Neural progenitor cell (in vitro differentiated cells): Measurements from ENCODE around the gene TNIP1. TPM values are rescaled to one million over a fixed set of nuclear protein-coding genes. Genes with fewer than 3 reads are reported as not detected.

ENCODE experiments used
- DNase-seq: peaks from one replicate; pipeline ENCODE4 v3.0.0-alpha.2; 2016; ENCODE audit warnings: low spot score
- H2AFZ ChIP-seq: fragments of 200-600 bp; sonication (generic); replicated peaks from 2 replicates; pipeline ENCODE4 v1.6.1; 2016; ENCODE audit warnings: antibody characterized with exemption
- H3F3A ChIP-seq: fragments of 200-600 bp; sonication (generic); 2 replicates; pipeline ENCODE4 v1.6.1; 2016; ENCODE audit warnings: antibody characterized with exemption, low read depth
- H3K27ac ChIP-seq: fragments of 200-600 bp; sonication (generic); 2 replicates; pipeline ENCODE4 v1.5.1; 2016; ENCODE audit warnings: mild to moderate bottlenecking
- H3K27me3 ChIP-seq: fragments of 200-600 bp; sonication (generic); 2 replicates; pipeline ENCODE4 v1.6.1; 2016; ENCODE audit warnings: mild to moderate bottlenecking, moderate library complexity
- H3K36me3 ChIP-seq: fragments of 200-600 bp; sonication (generic); 2 replicates; pipeline ENCODE4 v1.5.1; 2016
- H3K4me1 ChIP-seq: fragments of 200-600 bp; sonication (generic); 2 replicates; pipeline ENCODE4 v1.6.1; 2016; ENCODE audit warnings: mixed run types
- H3K4me2 ChIP-seq: fragments of 200-600 bp; sonication (generic); 2 replicates; pipeline ENCODE4 v1.6.1; 2016
- H3K4me3 ChIP-seq: fragments of 200-600 bp; sonication (generic); 2 replicates; pipeline ENCODE4 v1.5.1; 2016
- H3K79me2 ChIP-seq: fragments of 200-600 bp; sonication (generic); 2 replicates; pipeline ENCODE4 v1.6.1; 2016; ENCODE audit warnings: low read depth
- H3K9ac ChIP-seq: fragments of 200-600 bp; sonication (generic); 2 replicates; pipeline ENCODE4 v1.6.1; 2016
- H3K9me3 ChIP-seq: fragments of 200-600 bp; sonication (generic); 2 replicates; pipeline ENCODE4 v1.5.1; 2016; ENCODE audit warnings: low read depth
- H4K20me1 ChIP-seq: fragments of 200-600 bp; sonication (generic); 2 replicates; pipeline ENCODE4 v1.6.1; 2016; ENCODE audit warnings: low read depth
- H3K27ac Mint-ChIP-seq: 3 replicates; pipeline ENCODE4 v1.8.0; 2021; ENCODE audit warnings: mixed read lengths
- H3K27me3 Mint-ChIP-seq: 2 replicates; pipeline ENCODE4 v1.8.0; 2022; ENCODE audit warnings: low read depth, mild to moderate bottlenecking, inconsistent platforms, moderate library complexity, mixed read lengths; ENCODE audit not compliant: insufficient read depth
- H3K36me3 Mint-ChIP-seq: 3 replicates; pipeline ENCODE4 v1.8.0; 2021; ENCODE audit warnings: mixed read lengths
- H3K4me1 Mint-ChIP-seq: 3 replicates; pipeline ENCODE4 v1.8.0; 2021; ENCODE audit warnings: mixed read lengths
- H3K4me3 Mint-ChIP-seq: 3 replicates; pipeline ENCODE4 v1.8.0; 2021; ENCODE audit warnings: mild to moderate bottlenecking, moderate library complexity, mixed read lengths
- H3K9me3 Mint-ChIP-seq: 3 replicates; pipeline ENCODE4 v1.8.0; 2020; ENCODE audit warnings: mixed read lengths
- CTCF ChIP-seq: fragments of 200-600 bp; sonication (generic); IDR thresholded peaks from 2 replicates; pipeline ENCODE4 v1.5.1; 2017; ENCODE audit warnings: antibody characterized with exemption, mild to moderate bottlenecking
- EZH2 ChIP-seq: fragments of 200-600 bp; sonication (generic); IDR thresholded peaks from 2 replicates; pipeline ENCODE4 v1.6.1; 2017; ENCODE audit warnings: antibody characterized with exemption, mild to moderate bottlenecking, moderate library complexity
- EZH2phosphoT487 ChIP-seq: fragments of 200-600 bp; sonication (generic); IDR thresholded peaks from 2 replicates; pipeline ENCODE4 v1.6.1; 2017; ENCODE audit warnings: antibody characterized with exemption
- total RNA-seq: library from RNA; depleted of rRNA; stranded (reverse); fragments of >200 nt; gene quantifications from 2 replicates; pipeline ENCODE4 v1.2.3, GENCODE V29; 2015; ENCODE audit warnings: low replicate concordance

TNIP1 gene
- total RNA-seq, 1 donor from 2014 or later: 33.5 TPM

GRCh38 chr5:151018846-151019245 lies 62.0 kb downstream of the TNIP1 start:
- no peak for DNase-seq
- no peaks in the 10 kb centered on the region for H3K36me3 ChIP-seq
- no peak overlapping the region for H3K27ac ChIP-seq
- H3K4me2 ChIP-seq: no peak overlapping the region
- TF ChIP-seq CTCF (no peak), EZH2 (no peak), EZH2phosphoT487 (no peak)
- H3K9ac ChIP-seq: no peak overlapping the region
- peaks cover 38% of the 10 kb centered on the region for H3K27me3 ChIP-seq
- no peak overlapping the region for H3K4me3 ChIP-seq
- H3F3A ChIP-seq: no peaks in the 10 kb centered on the region
- Mint-ChIP-seq H3K4me1 (peaks cover 4% of the 10 kb centered on the region), H3K36me3 (no peaks in the 10 kb centered on the region), H3K27me3 (peaks cover 4% of the 10 kb centered on the region), H3K27ac (no peak overlapping the region), H3K9me3 (no peaks in the 10 kb centered on the region), H3K4me3 (no peak overlapping the region)
- no peaks in the 10 kb centered on the region for H3K79me2 ChIP-seq
- no peaks in the 10 kb centered on the region for H4K20me1 ChIP-seq
- peaks cover 6% of the 10 kb centered on the region for H3K4me1 ChIP-seq
- no peaks in the 10 kb centered on the region for H3K9me3 ChIP-seq
- H2AFZ ChIP-seq: no peak overlapping the region

GRCh38 chr5:151017897-151018296 lies 62.9 kb downstream of the TNIP1 start:
- Histone ChIP-seq H3K4me3 (no peak overlapping the region), H2AFZ (no peak overlapping the region), H3K9ac (no peak overlapping the region), H3K4me1 (peaks cover 6% of the 10 kb centered on the region), H3K27ac (no peak overlapping the region), H3K36me3 (no peaks in the 10 kb centered on the region), H3K79me2 (no peaks in the 10 kb centered on the region), H3K27me3 (peaks cover 38% of the 10 kb centered on the region), H3K4me2 (no peak overlapping the region), H4K20me1 (no peaks in the 10 kb centered on the region), H3F3A (no peaks in the 10 kb centered on the region), H3K9me3 (no peaks in the 10 kb centered on the region)
- no peaks in the 10 kb centered on the region for H3K27me3 Mint-ChIP-seq
- peaks cover 4% of the 10 kb centered on the region for H3K4me1 Mint-ChIP-seq
- TF ChIP-seq EZH2phosphoT487 (no peak), EZH2 (no peak), CTCF (no peak)
- no peak overlapping the region for H3K27ac Mint-ChIP-seq
- no peaks in the 10 kb centered on the region for H3K36me3 Mint-ChIP-seq
- H3K4me3 Mint-ChIP-seq: no peak overlapping the region
- no peak for DNase-seq
- no peaks in the 10 kb centered on the region for H3K9me3 Mint-ChIP-seq

- Mint-ChIP-seq H3K36me3 (no peaks in the 10 kb centered on the region), H3K27ac (no peak overlapping the region), H3K4me3 (no peak overlapping the region), H3K27me3 (no peaks in the 10 kb centered on the region), H3K4me1 (peaks cover 4% of the 10 kb centered on the region), H3K9me3 (peaks cover 2% of the 10 kb centered on the region)
- TF ChIP-seq EZH2phosphoT487: no peak
- no peak for TF ChIP-seq CTCF
- TF ChIP-seq EZH2: no peak
- Histone ChIP-seq H3K4me3 (no peak overlapping the region), H3K9me3 (no peaks in the 10 kb centered on the region), H3K36me3 (no peaks in the 10 kb centered on the region), H4K20me1 (no peaks in the 10 kb centered on the region), H3K9ac (no peak overlapping the region), H3K27ac (no peak overlapping the region), H3K79me2 (no peaks in the 10 kb centered on the region), H3F3A (no peaks in the 10 kb centered on the region), H3K4me1 (peaks cover 6% of the 10 kb centered on the region), H2AFZ (no peak overlapping the region), H3K27me3 (peaks cover 35% of the 10 kb centered on the region), H3K4me2 (no peak overlapping the region)
- no peak for DNase-seq
These were observed 64.1 kb downstream of the TNIP1 start for GRCh38 chr5:151016700-151017099.
